Cardiac muscle cell (in vitro differentiated cells and primary cell): Measurements from ENCODE around the gene BPI. TPM values are rescaled to one million over a fixed set of nuclear protein-coding genes. Genes with fewer than 3 reads are reported as not detected.
A peak's percentile ranks its signal among the peaks of the same experiment; 100 is the strongest.

ENCODE experiments used
- DNase-seq, 2 donors: peaks; one replicate each; pipeline versions ENCODE4 v3.0.0 to v3.0.0-alpha.2; 2010 to 2017; ENCODE audit warnings: low read depth in 1 of 2, low spot score in 1 of 2
- H3K27ac ChIP-seq: fragments of 200-600 bp; sonication (generic); 2 replicates; pipeline ENCODE4 v1.5.1; 2016
- H3K27me3 ChIP-seq: fragments of 200-600 bp; sonication (generic); 2 replicates; pipeline ENCODE4 v1.6.0; 2016; ENCODE audit warnings: control low read depth
- H3K36me3 ChIP-seq: fragments of 200-600 bp; sonication (generic); 2 replicates; pipeline ENCODE4 v1.5.1; 2016; ENCODE audit warnings: control low read depth
- H3K4me1 ChIP-seq: fragments of 200-600 bp; sonication (generic); 2 replicates; pipeline ENCODE4 v1.8.1; 2017; ENCODE audit warnings: low read depth, mild to moderate bottlenecking, mixed run types
- H3K4me3 ChIP-seq: fragments of 200-600 bp; sonication (generic); 2 replicates; pipeline ENCODE4 v1.5.1; 2016; ENCODE audit warnings: mild to moderate bottlenecking
- H3K9me3 ChIP-seq: fragments of 200-600 bp; sonication (generic); 2 replicates; pipeline ENCODE4 v1.5.1; 2017; ENCODE audit warnings: low read depth, mild to moderate bottlenecking, control low read depth
- CTCF ChIP-seq: IDR thresholded peaks from 2 replicates; pipeline ENCODE4 v1.5.1; 2012; ENCODE audit warnings: low read depth, mild to moderate bottlenecking, low read length
- polyA plus RNA-seq: library from polyadenylated mRNA; unstranded; fragments of >200 nt; fragmentation: Nextera tagmentation; extraction: Ambion mirVana; gene quantifications from 2 replicates; pipeline ENCODE4 v1.2.1, GENCODE V29; 2016
- total RNA-seq: library from RNA; depleted of rRNA; stranded (reverse); fragments of >200 nt; gene quantifications from 2 replicates; pipeline ENCODE4 v1.2.3, GENCODE V29; 2016

The BPI gene
- total and polyA plus RNA-seq, 2 experiments from 2014 or later: not detected

- Histone ChIP-seq H3K27me3 (no peaks in the 10 kb centered on the region), H3K4me1 (peaks cover 5% of the 10 kb centered on the region), H3K4me3 (no peak overlapping the region), H3K36me3 (no peaks in the 10 kb centered on the region), H3K27ac (no peak overlapping the region), H3K9me3 (no peaks in the 10 kb centered on the region)
- no peak for TF ChIP-seq CTCF
- no peak for DNase-seq
Measured at GRCh38 chr20:38346741-38347140, 42.8 kb downstream of the BPI start.

GRCh38 chr20:38349856-38350255 is 45.9 kb downstream of the BPI start:
- no peak for DNase-seq
- Histone ChIP-seq H3K4me3 (no peak overlapping the region), H3K36me3 (no peaks in the 10 kb centered on the region), H3K9me3 (no peaks in the 10 kb centered on the region), H3K4me1 (peaks cover 9% of the 10 kb centered on the region), H3K27me3 (no peaks in the 10 kb centered on the region), H3K27ac (no peak overlapping the region)
- TF ChIP-seq CTCF: no peak

- no peaks in the 10 kb centered on the region for H3K9me3 ChIP-seq
- no peak for TF ChIP-seq CTCF
- peaks cover 9% of the 10 kb centered on the region for H3K4me1 ChIP-seq
- H3K4me3 ChIP-seq: no peak overlapping the region
- H3K27me3 ChIP-seq: no peaks in the 10 kb centered on the region
- H3K27ac ChIP-seq: peak overlapping the region; percentile 1
- H3K36me3 ChIP-seq: no peaks in the 10 kb centered on the region
- peak in 1 of 2 donors; percentile 7 for DNase-seq
Measured at GRCh38 chr20:38350879-38351775, 47.2 kb downstream of the BPI start.

GRCh38 chr20:38353316-38353715 is 49.4 kb downstream of the BPI start:
- no peaks in the 10 kb centered on the region for H3K36me3 ChIP-seq
- TF ChIP-seq CTCF: no peak
- no peaks in the 10 kb centered on the region for H3K9me3 ChIP-seq
- no peaks in the 10 kb centered on the region for H3K27me3 ChIP-seq
- peaks cover 4% of the 10 kb centered on the region for H3K4me1 ChIP-seq
- H3K27ac ChIP-seq: no peak overlapping the region
- DNase-seq: peak in 1 of 2 donors; percentile 48
- no peak overlapping the region for H3K4me3 ChIP-seq

GRCh38 chr20:38354227-38354626 is 50.3 kb downstream of the BPI start:
- Histone ChIP-seq H3K27me3 (no peaks in the 10 kb centered on the region), H3K4me1 (peaks cover 4% of the 10 kb centered on the region), H3K36me3 (no peaks in the 10 kb centered on the region), H3K9me3 (no peaks in the 10 kb centered on the region), H3K27ac (no peak overlapping the region), H3K4me3 (no peak overlapping the region)
- no peak for DNase-seq
- no peak for TF ChIP-seq CTCF
